DOHH2 (cell line): ENCODE data around the gene ITIH5.

Experiments
- H3F3A ChIP-seq: fragments of 200-600 bp; sonication (generic), shearing (Covaris generic); 2 replicates; pipeline ENCODE4 v1.6.0; 2016; ENCODE audit warnings: antibody characterized with exemption, mild to moderate bottlenecking; ENCODE audit not compliant: control insufficient read depth, insufficient read depth
- H3K27ac ChIP-seq: fragments of 200-600 bp; sonication (generic); 2 replicates; pipeline ENCODE4 v1.5.1; 2014; ENCODE audit warnings: low read depth, mild to moderate bottlenecking, low read length, moderate library complexity
- H3K27me3 ChIP-seq: fragments of 200-600 bp; sonication (generic); 2 replicates; pipeline ENCODE4 v1.6.1; 2014; ENCODE audit warnings: mild to moderate bottlenecking, low read length, mixed read lengths; ENCODE audit not compliant: control insufficient read depth
- H3K36me3 ChIP-seq: fragments of 200-600 bp; sonication (generic); 2 replicates; pipeline ENCODE4 v1.6.1; 2014; ENCODE audit warnings: mild to moderate bottlenecking, low read length, moderate library complexity, mixed read lengths; ENCODE audit not compliant: control insufficient read depth
- H3K4me1 ChIP-seq: fragments of 200-600 bp; sonication (generic); 2 replicates; pipeline ENCODE4 v1.6.1; 2014; ENCODE audit warnings: mild to moderate bottlenecking, low read length, mixed read lengths; ENCODE audit not compliant: control insufficient read depth
- H3K4me2 ChIP-seq: fragments of 200-600 bp; sonication (generic); 2 replicates; pipeline ENCODE4 v1.6.0; 2014; ENCODE audit warnings: mild to moderate bottlenecking, low read length, moderate library complexity
- H3K4me3 ChIP-seq: fragments of 200-600 bp; sonication (generic); 2 replicates; pipeline ENCODE4 v1.5.1; 2014; ENCODE audit warnings: mild to moderate bottlenecking, low read length, mixed read lengths
- H3K79me2 ChIP-seq: fragments of 200-600 bp; sonication (generic); 2 replicates; pipeline ENCODE4 v1.6.1; 2014; ENCODE audit warnings: mild to moderate bottlenecking, low read length, mixed read lengths; ENCODE audit not compliant: control insufficient read depth
- H3K9me2 ChIP-seq: fragments of 200-600 bp; sonication (generic); replicated peaks from 2 replicates; pipeline ENCODE4 v1.6.1; 2014; ENCODE audit warnings: mild to moderate bottlenecking, low read length, mixed read lengths; ENCODE audit not compliant: control insufficient read depth
- H3K9me3 ChIP-seq: fragments of 200-600 bp; sonication (generic); 2 replicates; pipeline ENCODE4 v1.6.1; 2014; ENCODE audit warnings: antibody characterized with exemption, low read length, mixed read lengths; ENCODE audit not compliant: control insufficient read depth, insufficient read depth
- H4K20me1 ChIP-seq: fragments of 200-600 bp; sonication (generic); 2 replicates; pipeline ENCODE4 v1.6.0; 2014; ENCODE audit warnings: low read depth, mild to moderate bottlenecking, antibody characterized with exemption, low read length, moderate library complexity; ENCODE audit not compliant: control insufficient read depth, insufficient read depth
- CTCF ChIP-seq: fragments of 200-600 bp; sonication (generic); IDR thresholded peaks from one replicate; pipeline ENCODE4 v1.5.1; 2014; ENCODE audit warnings: antibody characterized with exemption, mild to moderate bottlenecking, low read depth, low read length; ENCODE audit not compliant: poor library complexity, severe bottlenecking
- EZH2phosphoT487 ChIP-seq: fragments of 200-600 bp; sonication (generic); IDR thresholded peaks from 2 replicates; pipeline ENCODE4 v1.6.1; 2017; ENCODE audit warnings: borderline replicate concordance, mild to moderate bottlenecking, antibody characterized with exemption, low read length, moderate library complexity, mixed read lengths

Gene ITIH5

GRCh38 chr10:7610026-7610425 is 56.7 kb downstream of the ITIH5 start:
- H3K4me3 ChIP-seq, result no peak overlapping the region
- no peaks in the 10 kb centered on the region for H3K36me3 ChIP-seq
- no peak overlapping the region for H3K4me2 ChIP-seq
- H3K27me3 ChIP-seq, result no peaks in the 10 kb centered on the region
- H4K20me1 ChIP-seq, result no peaks in the 10 kb centered on the region
- H3K9me2 ChIP-seq, result no peaks in the 10 kb centered on the region
- no peaks in the 10 kb centered on the region for H3K4me1 ChIP-seq
- no peak for TF ChIP-seq CTCF
- TF ChIP-seq EZH2phosphoT487, result no peak
- no peaks in the 10 kb centered on the region for H3K9me3 ChIP-seq
- H3K79me2 ChIP-seq, result no peaks in the 10 kb centered on the region
- no peaks in the 10 kb centered on the region for H3F3A ChIP-seq
- no peak overlapping the region for H3K27ac ChIP-seq

GRCh38 chr10:7609556-7609955 is 57.2 kb downstream of the ITIH5 start:
- no peak overlapping the region for H3K27ac ChIP-seq

GRCh38 chr10:7608001-7608400 is 58.8 kb downstream of the ITIH5 start:
- H3K36me3 ChIP-seq, result no peaks in the 10 kb centered on the region
- no peaks in the 10 kb centered on the region for H4K20me1 ChIP-seq
- no peak overlapping the region for H3K4me2 ChIP-seq
- no peaks in the 10 kb centered on the region for H3K9me3 ChIP-seq
- H3F3A ChIP-seq, result no peaks in the 10 kb centered on the region
- TF ChIP-seq CTCF (no peak), EZH2phosphoT487 (no peak)
- no peak overlapping the region for H3K27ac ChIP-seq
- H3K27me3 ChIP-seq, result no peaks in the 10 kb centered on the region
- H3K9me2 ChIP-seq, result no peaks in the 10 kb centered on the region
- no peaks in the 10 kb centered on the region for H3K79me2 ChIP-seq
- no peaks in the 10 kb centered on the region for H3K4me1 ChIP-seq
- H3K4me3 ChIP-seq, result no peak overlapping the region

More at GRCh38 chr10:7609556-7609955, 57.2 kb downstream of the ITIH5 start:
- H3K9me2 ChIP-seq, result no peaks in the 10 kb centered on the region
- no peaks in the 10 kb centered on the region for H3K9me3 ChIP-seq
- no peaks in the 10 kb centered on the region for H3K36me3 ChIP-seq
- H3K4me2 ChIP-seq, result no peak overlapping the region
- H3F3A ChIP-seq, result no peaks in the 10 kb centered on the region
- H4K20me1 ChIP-seq, result no peaks in the 10 kb centered on the region
- H3K4me1 ChIP-seq, result no peaks in the 10 kb centered on the region
- H3K4me3 ChIP-seq, result no peak overlapping the region
- no peak for TF ChIP-seq EZH2phosphoT487
- TF ChIP-seq CTCF, result no peak
- no peaks in the 10 kb centered on the region for H3K27me3 ChIP-seq
- H3K79me2 ChIP-seq, result no peaks in the 10 kb centered on the region
